Activated gamma-delta T cell (primary cell): ENCODE data around the gene SPTAN1.
"Not testable (repeated sequence)": the region's sequence is repeated elsewhere in the genome, so short reads cannot be mapped to it uniquely, and the experiment has no call there.

Experiments used
- DNase-seq: peaks from one replicate; lab custom pipeline; 2025; lab: John Stamatoyannopoulos, UW
- total RNA-seq, 2 donors: gene quantifications; one replicate each; lab custom pipeline; 2026; lab: John Stamatoyannopoulos, UW

The SPTAN1 gene
- 654 to 837 reads per million in 2 donors for total RNA-seq

GRCh38 chr9:128552153-128552743 lies at the start of gene SPTAN1:
Gene SPTAN1, plus strand, starts transcription at chr9:128552587. Its CDS starts 14,154 bp downstream, at chr9:128566741.
- peak; percentile 93 for DNase-seq

GRCh38 chr9:128503415-128503825 lies 49.0 kb upstream of the SPTAN1 start:
- DNase-seq: not testable (repeated sequence)

- DNase-seq: no peak
These were observed 48.5 kb upstream of the SPTAN1 start for GRCh38 chr9:128503870-128504269.

GRCh38 chr9:128504485-128505413 lies 47.6 kb upstream of the SPTAN1 start, which contains the start of gene GLE1:
Gene GLE1, plus strand, starts transcription at chr9:128504719. Its CDS starts 87 bp downstream, at chr9:128504806.
- peak; percentile 97 for DNase-seq

- no peak for DNase-seq
These were observed 47.0 kb upstream of the SPTAN1 start for GRCh38 chr9:128505414-128505765.

GRCh38 chr9:128505906-128506305 lies 46.5 kb upstream of the SPTAN1 start:
- not testable (repeated sequence) for DNase-seq

GRCh38 chr9:128512820-128513219 lies 39.6 kb upstream of the SPTAN1 start:
- no peak for DNase-seq

DNA sequence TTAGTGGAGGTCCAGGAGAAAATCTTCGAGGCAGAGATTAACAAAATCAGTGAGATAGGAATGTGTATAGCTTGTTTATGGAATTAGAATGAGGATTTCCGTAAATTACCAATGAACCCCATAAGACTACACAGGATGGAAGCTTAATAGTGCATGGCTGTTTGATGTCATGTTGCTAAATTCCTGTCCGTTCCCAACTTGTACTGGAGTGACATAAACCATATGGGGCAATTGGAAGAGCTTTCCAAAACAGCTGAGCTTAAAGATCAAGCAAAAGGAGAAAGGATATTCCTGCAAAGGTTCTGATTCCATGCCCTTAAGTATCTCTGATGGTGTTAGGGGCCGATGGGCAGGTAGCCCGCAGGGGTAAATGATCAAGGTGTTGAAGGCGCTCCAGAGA lies 30.4 kb upstream of the SPTAN1 start:
- no peak for DNase-seq

- no peak for DNase-seq
These were observed 29.0 kb upstream of the SPTAN1 start for GRCh38 chr9:128523199-128523925.

GRCh38 chr9:128526720-128527119 lies 25.7 kb upstream of the SPTAN1 start:
- no peak for DNase-seq

DNA sequence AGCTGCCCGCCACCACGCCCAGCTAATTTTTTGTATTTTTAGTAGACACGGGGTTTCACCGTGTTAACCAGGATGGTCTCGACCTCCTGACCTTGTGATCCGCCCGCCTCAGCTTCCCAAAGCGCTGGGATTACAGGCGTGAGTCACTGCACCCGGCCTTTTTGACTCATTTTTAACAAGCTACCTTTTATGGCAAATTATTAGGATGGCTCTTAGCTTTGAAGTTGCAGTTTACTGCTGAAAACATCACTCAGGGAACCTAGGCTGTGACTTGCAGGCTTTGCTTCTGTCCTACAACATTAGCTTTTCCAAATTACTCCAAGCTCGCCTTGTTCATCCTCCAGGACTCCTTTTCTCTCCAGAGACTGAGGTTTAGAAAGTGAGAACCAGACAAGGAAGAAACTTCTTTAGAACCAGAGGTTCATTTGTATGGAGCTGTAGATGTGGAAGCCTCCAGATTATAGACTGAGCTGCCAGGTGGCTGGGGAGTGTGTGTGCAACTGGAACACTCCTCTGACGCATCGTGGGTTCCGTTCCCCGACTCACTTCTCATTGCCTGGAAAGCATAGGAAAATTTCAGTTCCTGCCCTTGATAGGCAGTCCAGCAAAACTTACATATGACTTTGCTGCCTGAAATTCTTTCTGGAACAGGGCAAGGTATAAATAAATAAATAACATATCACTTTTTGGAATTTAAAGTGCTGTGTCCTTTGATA lies 23.8 kb upstream of the SPTAN1 start:
- DNase-seq: no peak

DNA sequence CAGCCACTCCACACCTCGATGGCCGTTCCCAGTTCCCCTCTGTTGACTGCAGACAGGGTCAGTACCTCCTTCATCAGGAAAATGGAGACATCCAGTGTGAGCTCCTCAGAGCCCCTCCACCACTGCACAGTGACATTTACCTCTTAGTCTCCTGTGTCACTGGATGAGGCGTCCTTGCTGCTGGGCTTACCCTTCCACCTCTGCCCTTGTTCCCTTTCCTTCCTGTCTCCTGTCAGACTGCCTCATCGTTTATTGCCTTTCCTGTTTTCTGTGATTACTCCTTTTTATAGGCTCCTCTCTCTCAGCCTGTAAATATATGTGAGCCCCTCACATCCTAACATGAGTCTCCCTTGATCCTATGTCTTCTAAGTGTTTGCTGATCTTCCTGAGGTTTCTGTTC lies 23.2 kb upstream of the SPTAN1 start:
- DNase-seq: no peak

DNA sequence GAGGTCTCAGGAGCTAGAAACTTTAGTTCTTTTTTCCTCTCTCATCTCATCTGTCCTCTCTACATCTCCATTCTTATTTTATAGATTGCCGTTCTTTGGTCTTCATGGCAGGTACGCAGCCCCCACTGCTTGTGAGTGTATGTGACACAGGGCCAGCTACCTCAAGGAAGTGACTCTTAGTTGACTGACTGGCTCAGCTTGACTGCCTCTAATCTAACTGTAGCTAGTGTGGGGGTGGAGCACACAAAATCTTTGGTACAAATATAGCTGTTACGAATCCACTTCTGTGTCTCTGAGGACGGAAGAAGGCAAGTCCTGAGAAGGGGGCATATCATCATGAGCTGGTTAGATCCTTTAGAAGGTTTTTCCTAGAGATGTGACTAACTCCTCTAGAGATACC lies 19.8 kb upstream of the SPTAN1 start:
- no peak for DNase-seq

DNA sequence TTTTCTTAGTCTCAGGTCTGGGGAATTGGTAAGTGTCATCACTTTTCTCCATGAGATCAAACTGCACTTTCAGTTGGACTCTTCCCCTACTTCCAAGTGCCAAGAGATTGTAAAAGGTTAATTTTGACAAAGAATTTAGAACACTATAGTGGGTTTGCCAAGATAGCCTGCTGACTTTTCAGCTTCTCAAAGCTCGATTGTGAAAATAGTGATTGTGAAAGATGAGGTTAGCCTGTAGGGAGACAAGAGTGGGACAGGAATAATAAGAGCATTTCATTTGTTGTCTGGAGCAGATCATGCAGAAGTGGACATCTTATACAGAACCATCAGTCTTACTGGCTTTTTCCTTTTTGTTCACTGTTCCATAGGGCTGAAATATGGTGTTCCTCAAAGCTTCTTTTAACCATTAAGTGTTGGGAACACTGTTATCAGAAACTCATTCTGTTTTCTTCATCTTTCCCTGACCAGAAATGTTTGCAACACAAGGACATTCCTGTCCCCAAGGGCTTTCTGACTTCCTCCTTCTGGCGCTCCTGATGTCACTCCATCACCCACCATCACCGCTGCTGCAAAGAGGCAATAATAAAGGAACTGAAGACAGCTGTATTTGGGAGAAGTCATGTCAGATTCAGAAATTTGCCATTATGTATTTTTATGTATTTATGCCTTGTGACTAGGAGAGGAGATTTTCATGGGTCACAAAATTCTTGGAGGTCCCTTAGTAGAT lies 11.6 kb upstream of the SPTAN1 start:
- no peak for DNase-seq

- DNase-seq: no peak
These were observed 5.9 kb upstream of the SPTAN1 start for GRCh38 chr9:128546504-128546903.

DNA sequence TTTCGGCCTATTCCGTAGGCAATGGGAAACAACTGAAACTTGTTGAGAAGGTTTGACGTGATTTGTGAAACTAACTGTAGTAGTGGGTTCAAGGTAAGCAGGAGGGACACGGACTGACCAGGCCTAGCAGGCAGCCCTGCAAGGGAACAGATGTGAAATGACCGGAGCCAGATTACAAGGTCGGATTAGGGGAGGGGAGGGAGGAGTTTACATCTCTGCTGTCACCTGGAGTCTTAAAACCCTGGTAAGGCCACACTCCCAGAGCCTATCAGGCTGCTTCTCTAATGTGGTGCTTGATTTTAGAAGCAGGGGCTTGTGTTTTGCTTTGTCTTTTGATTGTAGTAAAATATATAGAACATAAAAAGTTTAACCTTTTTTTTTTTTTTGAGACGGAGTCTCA lies 3.5 kb upstream of the SPTAN1 start:
- DNase-seq: no peak

DNA sequence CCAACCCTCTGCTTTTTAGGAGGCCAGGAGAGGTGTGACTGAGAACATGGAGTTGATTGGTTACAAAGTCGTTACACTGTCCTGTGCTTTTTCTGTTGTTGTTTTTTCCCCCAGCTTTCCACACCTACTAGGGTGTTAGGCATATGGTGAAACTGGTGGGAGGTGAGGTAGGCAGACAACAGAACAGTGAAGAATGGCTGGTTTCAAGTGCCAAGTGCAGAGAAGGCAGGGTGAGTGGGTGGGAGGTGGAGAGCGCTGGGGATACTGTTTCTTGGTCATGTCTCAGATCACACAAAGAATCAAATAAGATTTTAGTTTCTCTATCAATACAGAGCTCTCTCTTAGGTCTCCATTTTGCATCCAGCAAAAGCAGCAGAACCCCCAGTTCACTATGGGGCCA lies 2.2 kb upstream of the SPTAN1 start:
- DNase-seq: no peak

DNA sequence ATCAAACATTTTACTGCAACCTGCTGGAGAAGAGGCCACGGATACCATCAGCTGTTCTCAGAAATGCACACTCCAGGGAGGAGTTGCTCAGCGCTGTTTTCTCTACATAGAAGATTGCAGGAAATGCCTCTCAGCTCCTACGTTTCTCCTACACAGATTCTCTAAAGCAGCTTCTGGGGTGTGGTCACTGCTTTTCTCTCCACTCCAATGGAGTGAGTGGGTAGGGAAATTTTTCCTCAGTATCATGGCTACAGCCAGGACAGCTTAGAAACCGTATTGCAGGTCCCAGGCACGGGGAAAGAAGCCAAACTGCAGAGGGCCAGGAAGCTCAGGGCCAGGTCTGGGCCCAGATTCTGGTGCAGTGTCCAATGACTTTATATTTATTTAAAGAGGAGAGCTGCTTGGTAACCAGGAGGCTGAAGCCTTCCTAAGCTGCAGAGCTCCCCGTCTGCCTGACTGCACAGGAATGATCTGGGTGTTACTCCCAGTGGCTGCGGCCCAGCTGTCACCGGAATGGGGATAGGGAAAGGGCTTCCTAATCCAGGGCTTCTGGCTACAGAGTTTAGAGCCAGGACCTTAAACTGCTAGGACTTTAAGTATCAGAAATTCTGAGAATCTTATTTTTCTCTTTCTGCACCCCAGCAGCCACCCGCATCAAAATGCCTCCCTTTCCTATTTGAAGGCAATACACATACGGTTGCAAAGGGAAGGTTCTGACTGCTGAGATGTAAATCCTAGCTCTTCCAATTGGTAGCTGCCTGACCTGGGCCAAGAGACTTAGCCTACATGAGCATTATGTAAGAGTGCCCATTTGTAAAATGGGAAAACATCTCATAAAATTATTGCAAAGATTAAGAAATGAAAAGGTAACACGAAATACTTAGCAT lies 1.4 kb upstream of the SPTAN1 start:
- no peak for DNase-seq

DNA sequence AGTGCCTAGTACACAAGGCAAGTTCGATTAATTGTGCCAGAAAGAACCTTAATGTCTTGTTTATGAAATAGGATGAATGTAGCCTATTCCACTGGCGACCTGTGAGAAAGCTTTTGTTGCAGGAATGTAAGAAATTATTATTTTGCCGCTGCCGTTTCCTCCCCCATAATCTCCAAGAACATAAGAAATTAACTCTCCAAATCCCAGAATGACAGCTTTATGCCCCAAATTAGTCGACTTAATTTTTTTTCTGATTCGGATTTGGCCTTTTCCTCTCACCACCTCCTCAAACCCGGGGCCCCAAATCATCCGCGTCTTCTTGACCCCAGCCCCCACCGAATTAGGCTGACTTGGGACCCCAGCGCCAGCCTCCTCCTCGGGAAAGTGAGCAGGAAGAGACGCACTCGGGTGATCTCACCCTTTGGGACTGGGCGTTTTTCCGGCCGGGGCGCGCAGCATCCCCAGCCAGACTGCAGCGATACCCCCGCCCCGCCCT lies 682 bp upstream of the SPTAN1 start:
- DNase-seq: no peak
